GM13976 (cell line): ENCODE measurements around the gene TDO2.
"Not testable (repeated sequence)": the region's sequence is repeated elsewhere in the genome, so short reads cannot be mapped to it uniquely, and the experiment has no call there.

Experiments
- DNase-seq: peaks from one replicate; pipeline ENCODE4 v3.0.0; 2012; ENCODE audit warnings: low spot score
- in situ Hi-C: fragments of 300-500 bp; cut with MboI; formaldehyde crosslinking; loops from one replicate; pipeline ENCODE4 v1.12.0; 2022; ENCODE audit warnings: low sequenced_read_pairs, mixed read lengths, inconsistent platforms; ENCODE audit not compliant: unreplicated experiment
- TF ChIP-seq, protein P1 (sequence below): IDR thresholded peaks from 2 replicates; pipeline ENCODE4 v1.5.1; 2012; ENCODE audit warnings: borderline replicate concordance, mild to moderate bottlenecking; ENCODE audit not compliant: insufficient read depth; ENCODE audit errors: extremely low read depth, missing control alignments, control extremely low read depth

TDO2 gene

DNA sequence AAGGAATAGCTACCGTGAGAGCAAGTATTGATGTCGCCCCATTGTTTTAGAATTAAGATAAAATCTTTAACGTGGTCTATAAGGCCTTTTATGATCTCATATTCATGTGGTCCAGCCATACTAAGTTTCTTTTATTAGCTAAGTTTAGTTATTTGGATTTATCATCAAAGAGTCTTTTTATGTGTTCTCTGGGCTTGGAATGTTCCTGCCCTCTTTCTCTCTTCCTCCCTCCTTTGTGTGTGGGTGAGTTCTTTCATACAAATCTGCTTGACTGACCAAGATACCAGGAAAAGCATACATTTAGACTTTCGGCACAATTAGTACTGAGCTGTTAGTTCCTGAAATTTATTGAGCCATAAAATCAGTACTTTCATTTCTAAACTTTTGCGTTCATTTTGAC is 11.3 kb downstream of the TDO2 start:
- TF ChIP-seq, protein P1, sequence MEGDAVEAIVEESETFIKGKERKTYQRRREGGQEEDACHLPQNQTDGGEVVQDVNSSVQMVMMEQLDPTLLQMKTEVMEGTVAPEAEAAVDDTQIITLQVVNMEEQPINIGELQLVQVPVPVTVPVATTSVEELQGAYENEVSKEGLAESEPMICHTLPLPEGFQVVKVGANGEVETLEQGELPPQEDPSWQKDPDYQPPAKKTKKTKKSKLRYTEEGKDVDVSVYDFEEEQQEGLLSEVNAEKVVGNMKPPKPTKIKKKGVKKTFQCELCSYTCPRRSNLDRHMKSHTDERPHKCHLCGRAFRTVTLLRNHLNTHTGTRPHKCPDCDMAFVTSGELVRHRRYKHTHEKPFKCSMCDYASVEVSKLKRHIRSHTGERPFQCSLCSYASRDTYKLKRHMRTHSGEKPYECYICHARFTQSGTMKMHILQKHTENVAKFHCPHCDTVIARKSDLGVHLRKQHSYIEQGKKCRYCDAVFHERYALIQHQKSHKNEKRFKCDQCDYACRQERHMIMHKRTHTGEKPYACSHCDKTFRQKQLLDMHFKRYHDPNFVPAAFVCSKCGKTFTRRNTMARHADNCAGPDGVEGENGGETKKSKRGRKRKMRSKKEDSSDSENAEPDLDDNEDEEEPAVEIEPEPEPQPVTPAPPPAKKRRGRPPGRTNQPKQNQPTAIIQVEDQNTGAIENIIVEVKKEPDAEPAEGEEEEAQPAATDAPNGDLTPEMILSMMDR, result no peak
- DNase-seq, result no peak
- in situ Hi-C loops, result no loop called here

DNA sequence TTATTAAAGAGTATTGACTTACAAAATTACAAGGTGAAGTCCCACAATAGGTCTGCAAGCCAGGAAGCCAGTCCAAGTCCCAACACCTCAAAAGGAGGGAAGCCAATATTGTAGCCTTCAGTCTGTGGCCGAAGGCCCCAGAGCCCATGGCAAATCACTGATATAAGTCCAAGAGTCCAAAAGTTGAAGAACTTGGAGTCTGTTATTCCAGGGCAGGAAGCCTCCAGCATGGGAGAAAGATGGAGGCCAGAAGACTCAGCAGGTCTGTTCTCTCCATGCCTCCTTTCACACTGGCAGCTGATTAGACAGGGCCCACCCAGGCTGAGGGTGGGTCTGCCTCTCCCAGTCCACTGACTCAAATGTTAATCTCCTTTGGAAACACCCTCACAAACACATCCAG is 18.1 kb downstream of the TDO2 start:
- TF ChIP-seq, protein P1, result no peak
- in situ Hi-C loops, result no loop called here
- no peak for DNase-seq

DNA sequence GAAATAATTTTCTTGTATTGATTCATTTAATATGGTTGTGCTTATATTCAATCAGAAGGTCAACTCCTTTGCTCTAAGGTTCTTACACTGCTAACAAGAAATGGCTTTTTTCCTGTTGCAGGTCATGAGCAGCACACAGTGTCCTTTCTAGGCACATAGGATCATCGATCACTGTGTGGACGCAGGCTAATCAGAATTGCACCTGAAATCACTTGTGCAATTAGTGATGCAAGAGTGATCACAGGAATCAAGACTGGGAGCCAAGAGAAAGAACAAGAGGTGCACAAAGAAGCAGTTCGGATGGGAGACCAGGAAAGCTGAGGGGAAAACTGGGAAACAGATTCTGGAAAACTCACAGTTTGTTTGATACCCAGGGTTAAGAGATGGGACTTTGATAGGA is 21.1 kb downstream of the TDO2 start:
- TF ChIP-seq, protein P1, result no peak
- in situ Hi-C loops, result no loop called here
- DNase-seq, result no peak

DNA sequence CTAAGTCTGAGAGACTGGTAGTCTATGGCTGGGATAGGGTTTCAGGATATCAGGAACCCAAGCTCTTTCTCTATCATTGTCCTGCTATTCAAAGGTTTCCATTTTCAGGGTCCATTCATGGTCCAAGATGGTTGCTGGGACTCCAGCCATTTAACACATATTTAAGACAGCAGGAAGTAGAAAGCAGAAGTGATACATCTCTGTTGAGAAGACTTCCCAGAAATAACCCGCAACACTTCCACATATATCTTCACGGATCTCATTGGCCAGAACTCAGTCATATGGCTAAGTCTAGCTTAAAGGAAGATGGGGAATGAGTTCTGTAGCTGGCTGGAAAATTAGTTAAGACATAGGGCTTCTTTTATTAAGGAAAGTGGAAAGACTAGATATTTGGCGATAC is 26.3 kb downstream of the TDO2 start:
- TF ChIP-seq, protein P1, result no peak
- no peak for DNase-seq
- in situ Hi-C loops, result no loop called here

DNA sequence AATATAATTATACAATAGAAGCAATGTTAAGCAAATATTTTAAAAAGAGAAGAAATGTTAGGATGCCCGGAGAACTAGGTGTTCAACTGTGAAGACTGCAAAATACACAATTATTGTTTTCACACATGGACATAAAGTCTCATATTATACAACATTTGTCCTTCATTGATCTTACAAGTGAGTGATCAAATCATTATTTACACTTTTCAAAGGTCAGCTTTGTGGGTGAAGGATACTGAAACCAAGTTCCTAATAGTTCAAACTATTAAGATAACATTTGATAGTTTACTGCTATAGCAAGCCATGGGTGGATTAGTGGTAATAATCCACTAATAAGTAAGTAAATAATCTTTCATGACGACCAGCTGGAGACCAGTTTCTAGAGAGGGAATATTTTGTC is 26.8 kb downstream of the TDO2 start:
- no peak for DNase-seq
- in situ Hi-C loops, result no loop called here
- TF ChIP-seq, protein P1, result no peak

DNA sequence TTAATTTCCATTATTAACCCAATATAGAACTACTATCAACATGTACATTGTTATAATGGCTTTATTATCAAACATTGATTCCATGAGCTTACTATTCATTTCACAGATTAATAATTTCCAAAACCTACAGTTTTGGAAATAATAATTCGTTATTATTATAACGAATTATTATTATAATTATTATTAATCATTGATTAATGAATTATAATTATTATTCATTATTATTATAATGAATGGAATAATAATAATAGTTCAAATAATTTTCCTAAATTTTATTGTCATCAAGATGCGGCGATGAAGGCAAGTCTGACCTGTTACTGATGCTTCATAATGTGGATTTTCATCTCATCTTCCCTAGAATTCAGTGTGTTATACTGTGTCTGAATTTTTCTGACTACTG is 28.1 kb downstream of the TDO2 start:
- DNase-seq, result no peak
- in situ Hi-C loops, result no loop called here
- TF ChIP-seq, protein P1, result no peak

DNA sequence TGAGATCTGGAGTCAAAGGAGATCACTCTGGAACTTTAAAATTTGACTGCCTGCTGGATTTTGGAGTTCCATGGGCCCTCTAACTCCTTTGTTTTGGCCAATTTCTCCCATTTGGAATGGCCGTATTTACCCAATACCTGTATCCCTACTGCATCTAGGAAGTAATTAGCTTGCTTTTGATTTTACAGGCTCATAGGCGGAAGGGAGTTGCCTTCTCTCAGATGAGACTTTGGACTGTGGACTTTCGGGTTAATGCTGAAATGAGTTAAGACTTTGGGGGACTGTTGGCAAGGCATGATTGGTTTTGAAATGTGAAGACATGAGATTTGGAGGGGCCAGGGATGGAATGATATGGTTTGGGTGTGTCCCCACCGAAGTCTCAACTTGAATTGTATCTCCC is 31.1 kb downstream of the TDO2 start:
- not testable (repeated sequence) for DNase-seq

DNA sequence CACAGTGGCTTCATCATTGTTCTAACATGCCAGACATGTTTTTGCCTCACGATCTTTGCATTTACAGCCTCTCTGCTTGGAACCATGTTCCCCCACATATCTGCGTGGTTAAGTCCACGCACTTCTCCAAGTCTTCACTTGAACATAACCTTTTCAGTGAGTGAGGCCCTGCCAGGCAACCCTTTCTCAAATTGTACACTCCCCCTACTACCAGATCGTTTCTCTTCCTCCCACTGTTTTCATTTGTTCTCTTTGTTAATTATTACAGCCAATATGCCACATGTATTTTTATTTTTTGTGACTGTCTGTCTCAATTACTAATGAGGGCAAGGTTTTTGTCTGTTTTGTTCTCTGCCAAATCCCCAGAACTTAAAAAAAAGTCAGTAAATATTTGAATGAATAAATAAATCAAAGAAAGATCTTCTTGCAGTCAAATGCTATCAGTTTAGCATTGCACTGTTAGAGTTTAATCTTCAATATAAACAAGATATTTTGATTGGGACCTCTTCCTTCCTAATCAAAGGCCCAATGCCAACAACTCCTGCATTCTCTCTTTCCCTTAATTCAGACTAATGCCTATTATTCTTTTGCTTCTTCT is 32.0 kb downstream of the TDO2 start:
- in situ Hi-C loops, result no loop called here
- TF ChIP-seq, protein P1, result no peak
- no peak for DNase-seq

More for the DNA sequence above, 31.1 kb downstream of the TDO2 start:
- in situ Hi-C loops, result not testable (repeated sequence)
